Mesothelial cell of epicardium (in vitro differentiated cells): ENCODE measurements around the gene SMO. TPM values are rescaled to one million over a fixed set of nuclear protein-coding genes. Genes with fewer than 3 reads are reported as not detected.

Source experiments
- DNase-seq, 2 experiments: peaks; one replicate each; pipeline ENCODE4 v3.0.0; 2021; ENCODE audit warnings: low spot score in 2 of 2; ENCODE audit not compliant: unreplicated experiment in 2 of 2
- H3K27ac Mint-ChIP-seq: 2 replicates; pipeline ENCODE4 v1.8.0; 2021; ENCODE audit warnings: mixed read lengths
- H3K27me3 Mint-ChIP-seq: 2 replicates; pipeline ENCODE4 v1.8.0; 2021; ENCODE audit warnings: low read depth, mixed read lengths
- H3K36me3 Mint-ChIP-seq: 2 replicates; pipeline ENCODE4 v1.8.0; 2021; ENCODE audit warnings: mixed read lengths
- H3K4me1 Mint-ChIP-seq: 2 replicates; pipeline ENCODE4 v1.8.0; 2021; ENCODE audit warnings: mixed read lengths
- H3K4me3 Mint-ChIP-seq: 2 replicates; pipeline ENCODE4 v1.8.0; 2021; ENCODE audit warnings: mild to moderate bottlenecking, moderate library complexity, mixed read lengths
- H3K9me3 Mint-ChIP-seq: 2 replicates; pipeline ENCODE4 v1.8.0; 2021; ENCODE audit warnings: mixed read lengths
- CTCF ChIP-seq: fragments of 200-600 bp; sonication (generic); IDR thresholded peaks from one replicate; pipeline ENCODE4 v1.5.0; 2021; ENCODE audit warnings: antibody characterized with exemption; ENCODE audit not compliant: unreplicated experiment
- total RNA-seq: library from RNA; stranded (reverse); gene quantifications from 3 replicates; pipeline ENCODE4 v1.2.1, GENCODE V29; 2021

Gene SMO
- total RNA-seq, 1 donor from 2014 or later, result 134 TPM

- Mint-ChIP-seq H3K9me3 (no peaks in the 10 kb centered on the region), H3K4me3 (peak within 1 kb of the TSS; percentile 94), H3K4me1 (peaks cover 26% of the 10 kb centered on the region), H3K36me3 (no peaks in the 10 kb centered on the region), H3K27ac (peak within 1 kb of the TSS; percentile 99), H3K27me3 (no peaks in the 10 kb centered on the region)
- TF ChIP-seq CTCF, result no peak
- DNase-seq, result peak; percentile 92 to 96
These were observed 36.1 kb downstream of the SMO start, which contains the start of gene AHCYL2 for GRCh38 chr7:129224251-129225205. Gene AHCYL2, plus strand, starts transcription at chr7:129225030.

- Mint-ChIP-seq H3K27me3 (no peaks in the 10 kb centered on the region), H3K4me1 (peaks cover 26% of the 10 kb centered on the region), H3K27ac (peak overlapping the region; percentile 63), H3K36me3 (no peaks in the 10 kb centered on the region), H3K9me3 (no peaks in the 10 kb centered on the region), H3K4me3 (peak overlapping the region; percentile 94)
- no peak for TF ChIP-seq CTCF
- peak in 1 of 2 experiments; percentile 69 for DNase-seq
These were observed 36.9 kb downstream of the SMO start for GRCh38 chr7:129225206-129225930.

- Mint-ChIP-seq H3K4me1 (peaks cover 26% of the 10 kb centered on the region), H3K27me3 (no peaks in the 10 kb centered on the region), H3K4me3 (peak overlapping the region; percentile 94), H3K36me3 (no peaks in the 10 kb centered on the region), H3K27ac (peak overlapping the region; percentile 63), H3K9me3 (no peaks in the 10 kb centered on the region)
- TF ChIP-seq CTCF, result no peak
- no peak for DNase-seq
These were observed 37.6 kb downstream of the SMO start for GRCh38 chr7:129225931-129226572.

GRCh38 chr7:129227646-129228578 lies 39.5 kb downstream of the SMO start:
- H3K27ac Mint-ChIP-seq, result no peak overlapping the region
- no peak for DNase-seq
- H3K9me3 Mint-ChIP-seq, result no peaks in the 10 kb centered on the region
- TF ChIP-seq CTCF, result no peak
- no peak overlapping the region for H3K4me3 Mint-ChIP-seq
- no peaks in the 10 kb centered on the region for H3K27me3 Mint-ChIP-seq
- peaks cover 25% of the 10 kb centered on the region for H3K4me1 Mint-ChIP-seq
- no peaks in the 10 kb centered on the region for H3K36me3 Mint-ChIP-seq

GRCh38 chr7:129228633-129229032 lies 40.2 kb downstream of the SMO start:
- H3K27ac Mint-ChIP-seq, result no peak overlapping the region
- no peak overlapping the region for H3K4me3 Mint-ChIP-seq
- no peaks in the 10 kb centered on the region for H3K36me3 Mint-ChIP-seq

More at GRCh38 chr7:129228633-129229032, 40.2 kb downstream of the SMO start:
- no peak for DNase-seq
- no peak for TF ChIP-seq CTCF
- no peaks in the 10 kb centered on the region for H3K9me3 Mint-ChIP-seq
- H3K4me1 Mint-ChIP-seq, result peaks cover 25% of the 10 kb centered on the region
- H3K27me3 Mint-ChIP-seq, result no peaks in the 10 kb centered on the region
